H9 (cell line): Measurements from ENCODE around the gene CCDC157. TPM values are rescaled to one million over a fixed set of nuclear protein-coding genes. Genes with fewer than 3 reads are reported as not detected.
A peak's percentile ranks its signal among the peaks of the same experiment; 100 is the strongest.

Source experiments
- DNase-seq: peaks from one replicate; pipeline ENCODE4 v3.0.0-alpha.2; 2017
- H2AFZ ChIP-seq: one replicate; pipeline ENCODE4 v1.6.1; 2013; ENCODE audit warnings: mild to moderate bottlenecking, low read length, control low read depth, moderate library complexity
- H2AK5ac ChIP-seq: 2 replicates; pipeline ENCODE4 v1.6.1; 2013; ENCODE audit warnings: low read length, control low read depth, mixed read lengths; ENCODE audit not compliant: insufficient read length
- H2BK120ac ChIP-seq: one replicate; pipeline ENCODE4 v1.6.1; 2013; ENCODE audit warnings: low read depth, mild to moderate bottlenecking, low read length, control low read depth, inconsistent platforms; ENCODE audit not compliant: poor library complexity, severe bottlenecking
- H2BK12ac ChIP-seq: 2 replicates; pipeline ENCODE4 v1.6.1; 2013; ENCODE audit warnings: low read length, control low read depth, mixed read lengths, low read depth; ENCODE audit not compliant: insufficient read length
- H2BK15ac ChIP-seq: 2 replicates; pipeline ENCODE4 v1.6.1; 2013; ENCODE audit warnings: low read depth, low read length, control low read depth
- H2BK20ac ChIP-seq: one replicate; pipeline ENCODE4 v1.6.1; 2013; ENCODE audit warnings: low read depth, mild to moderate bottlenecking, low read length, control low read depth, inconsistent platforms; ENCODE audit not compliant: poor library complexity, severe bottlenecking
- H2BK5ac ChIP-seq: 2 replicates; pipeline ENCODE4 v1.6.1; 2013; ENCODE audit warnings: low read length, control low read depth, mixed read lengths; ENCODE audit not compliant: insufficient read length
- H3K14ac ChIP-seq: 2 replicates; pipeline ENCODE4 v1.6.1; 2013; ENCODE audit warnings: low read length, control low read depth; ENCODE audit not compliant: insufficient read depth
- H3K18ac ChIP-seq: 2 replicates; pipeline ENCODE4 v1.6.1; 2013; ENCODE audit warnings: low read depth, mild to moderate bottlenecking, mixed read lengths, low read length, control low read depth; ENCODE audit not compliant: insufficient read length
- H3K23ac ChIP-seq: 2 replicates; pipeline ENCODE4 v1.6.1; 2013; ENCODE audit warnings: low read length, control low read depth, mixed read lengths, low read depth; ENCODE audit not compliant: insufficient read length
- H3K23me2 ChIP-seq: 2 replicates; pipeline ENCODE4 v1.6.1; 2013; ENCODE audit warnings: low read depth, mild to moderate bottlenecking, mixed read lengths, low read length, control low read depth; ENCODE audit not compliant: insufficient read length, poor library complexity, severe bottlenecking
- H3K27ac ChIP-seq: 2 replicates; pipeline ENCODE4 v1.5.1; 2013; ENCODE audit warnings: low read length, control low read depth, mixed read lengths, low read depth; ENCODE audit not compliant: insufficient read length
- H3K27me3 ChIP-seq: 2 replicates; pipeline ENCODE4 v1.6.1; 2013; ENCODE audit warnings: low read length, control low read depth, inconsistent platforms; ENCODE audit not compliant: insufficient read depth
- H3K4ac ChIP-seq: 2 replicates; pipeline ENCODE4 v1.6.1; 2013; ENCODE audit warnings: low read depth, mild to moderate bottlenecking, control low read depth, inconsistent platforms, low read length, moderate library complexity
- H3K4me1 ChIP-seq: 2 replicates; pipeline ENCODE4 v1.6.1; 2013; ENCODE audit warnings: low read length, control low read depth, inconsistent platforms; ENCODE audit not compliant: insufficient read depth
- H3K4me2 ChIP-seq: 2 replicates; pipeline ENCODE4 v1.6.1; 2013; ENCODE audit warnings: low read length, control low read depth, mixed read lengths; ENCODE audit not compliant: insufficient read length, insufficient read depth
- H3K56ac ChIP-seq: 2 replicates; pipeline ENCODE4 v1.6.1; 2013; ENCODE audit warnings: low read depth, mild to moderate bottlenecking, mixed read lengths, low read length, control low read depth; ENCODE audit not compliant: insufficient read length
- H3K79me1 ChIP-seq: 2 replicates; pipeline ENCODE4 v1.6.1; 2013; ENCODE audit warnings: low read depth, mild to moderate bottlenecking, moderate library complexity, low read length, control low read depth, inconsistent platforms; ENCODE audit not compliant: insufficient read depth, poor library complexity, severe bottlenecking
- H3K79me2 ChIP-seq: 2 replicates; pipeline ENCODE4 v1.6.1; 2013; ENCODE audit warnings: low read length, control low read depth, inconsistent platforms; ENCODE audit not compliant: insufficient read depth
- H3K9ac ChIP-seq: 2 replicates; pipeline ENCODE4 v1.6.1; 2013; ENCODE audit warnings: low read length, control low read depth, mixed read lengths; ENCODE audit not compliant: insufficient read length; ENCODE audit errors: extremely low read depth
- H3K9me3 ChIP-seq: one replicate; pipeline ENCODE4 v1.6.1; 2013; ENCODE audit warnings: low read depth, low read length, inconsistent platforms; ENCODE audit not compliant: control insufficient read depth
- H3T11ph ChIP-seq: one replicate; pipeline ENCODE4 v1.6.1; 2013; ENCODE audit warnings: mild to moderate bottlenecking, low read length, control low read depth, inconsistent platforms
- H4K20me1 ChIP-seq: one replicate; pipeline ENCODE4 v1.6.1; 2013; ENCODE audit not compliant: control insufficient read depth, insufficient read length, insufficient read depth
- H4K5ac ChIP-seq: 2 replicates; pipeline ENCODE4 v1.6.1; 2013; ENCODE audit warnings: low read depth, mild to moderate bottlenecking, mixed read lengths, low read length, control low read depth; ENCODE audit not compliant: insufficient read length
- H4K8ac ChIP-seq: replicated peaks from 2 replicates; pipeline ENCODE4 v1.6.1; 2013; ENCODE audit warnings: low read length, control low read depth, mixed read lengths, low read depth; ENCODE audit not compliant: insufficient read length
- H4K91ac ChIP-seq: 2 replicates; pipeline ENCODE4 v1.6.1; 2013; ENCODE audit warnings: low read depth, mild to moderate bottlenecking, moderate library complexity, mixed read lengths, low read length, control low read depth; ENCODE audit not compliant: insufficient read length
- H3K27ac Mint-ChIP-seq, 3 experiments: 2 replicates in 2 of 3; 3 replicates in 1 of 3; pipeline ENCODE4 v1.8.0; 2020 to 2021; ENCODE audit warnings: mixed read lengths in 3 of 3, mild to moderate bottlenecking in 1 of 3, moderate library complexity in 1 of 3
- H3K27me3 Mint-ChIP-seq: 2 replicates; pipeline ENCODE4 v1.8.0; 2021; ENCODE audit warnings: low read depth, mild to moderate bottlenecking, moderate library complexity, mixed read lengths
- H3K36me3 Mint-ChIP-seq, 3 experiments: 2 replicates in 2 of 3; 3 replicates in 1 of 3; pipeline ENCODE4 v1.8.0; 2020 to 2021; ENCODE audit warnings: low read depth in 3 of 3, mixed read lengths in 3 of 3; ENCODE audit not compliant: insufficient read depth in 1 of 3
- H3K4me1 Mint-ChIP-seq, 2 experiments: 2 replicates each; pipeline ENCODE4 v1.8.0; 2020; ENCODE audit warnings: mixed read lengths in 2 of 2
- H3K4me3 Mint-ChIP-seq, 2 experiments: 2 replicates in 1 of 2; 3 replicates in 1 of 2; pipeline ENCODE4 v1.8.0; 2020 to 2021; ENCODE audit warnings: mild to moderate bottlenecking in 2 of 2, mixed read lengths in 2 of 2, moderate library complexity in 1 of 2
- H3K9me3 Mint-ChIP-seq, 2 experiments: 2 replicates in 1 of 2; 3 replicates in 1 of 2; pipeline ENCODE4 v1.8.0; 2020; ENCODE audit warnings: mild to moderate bottlenecking in 2 of 2, mixed read lengths in 2 of 2, moderate library complexity in 1 of 2
- WGBS: extraction: QIAGEN DNeasy Blood & Tissue Kit; methylation state at CpG from one replicate; pipeline ENCODE4 v1.1.7; 2013; ENCODE audit warnings: missing lambda C conversion rate, low lambda C conversion rate, mixed read lengths; ENCODE audit not compliant: insufficient read length; ENCODE audit errors: extremely low coverage; 5-methylcytosine and 5-hydroxymethylcytosine counted together
- total RNA-seq: library from RNA; stranded (reverse); gene quantifications from 2 replicates; pipeline ENCODE4 v1.2.1, GENCODE V29; 2021
- TF ChIP-seq, protein P1 (sequence below): fragments of 200-600 bp; sonication (generic); conservative IDR thresholded peaks from 3 replicates; pipeline ENCODE4 v1.8.0; 2021; ENCODE audit warnings: antibody characterized with exemption, mild to moderate bottlenecking

Gene CCDC157
- total RNA-seq, 1 experiment from 2014 or later: 4.3 TPM

DNA sequence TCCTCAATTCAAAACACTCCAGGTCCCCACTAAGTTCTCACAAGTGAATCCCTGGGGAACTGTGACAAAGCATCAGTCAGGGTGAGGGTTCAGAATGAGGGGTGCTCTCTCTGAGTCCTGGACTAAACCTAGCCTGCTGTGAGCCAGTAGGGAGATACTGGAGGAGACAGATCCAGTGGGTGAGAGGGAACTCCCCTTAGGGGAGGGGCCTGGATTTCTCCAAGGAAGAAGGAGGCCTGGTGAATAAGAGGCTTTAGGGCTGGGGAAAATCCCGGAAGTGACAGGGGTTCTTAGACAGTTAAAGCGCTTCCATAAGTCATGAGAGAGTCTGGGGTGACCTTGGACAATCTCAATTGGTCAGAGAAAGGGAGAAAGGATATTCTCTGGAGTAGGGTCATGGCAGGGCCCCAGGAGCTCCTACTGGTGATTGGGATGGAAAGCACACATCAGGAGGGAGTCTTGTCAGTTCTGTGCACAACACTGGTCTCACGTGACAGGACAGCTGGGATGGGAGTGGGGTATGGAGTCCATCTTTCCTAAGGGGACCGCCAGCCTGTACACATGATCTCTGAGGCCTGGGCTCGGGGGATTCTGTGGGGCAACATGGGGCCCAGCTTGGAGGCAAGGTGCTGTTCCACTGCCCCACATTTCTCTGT is 31.6 kb upstream of the CCDC157 start:
- no peak overlapping the region for H2BK12ac ChIP-seq
- no peak overlapping the region for H3K18ac ChIP-seq
- H2BK120ac ChIP-seq: no peak overlapping the region
- Mint-ChIP-seq H3K27ac (no peak overlapping the region; a peak in 2 of 7 replicates), H3K9me3 (no peaks in the 10 kb centered on the region), H3K36me3 (no peaks in the 10 kb centered on the region; a peak in 1 of 7 replicates), H3K4me3 (peak overlapping the region; percentile 79 to 82), H3K27me3 (no peaks in the 10 kb centered on the region; the same call in 1 of the 2 replicates), H3K4me1 (peaks cover 24 to 29% of the 10 kb centered on the region in 2 experiments)
- H4K20me1 ChIP-seq: peaks cover 2% of the 10 kb centered on the region
- H2BK20ac ChIP-seq: no peak overlapping the region
- H3K4me2 ChIP-seq: no peak overlapping the region
- H3K9ac ChIP-seq: no peak overlapping the region
- no peaks in the 10 kb centered on the region for H3K79me2 ChIP-seq
- peaks cover 4% of the 10 kb centered on the region for H3K23me2 ChIP-seq
- H2AK5ac ChIP-seq: no peak overlapping the region
- H3K27ac ChIP-seq: no peak overlapping the region
- no peak overlapping the region for H2BK15ac ChIP-seq
- no peak overlapping the region for H3K56ac ChIP-seq
- H3K4me1 ChIP-seq: no peaks in the 10 kb centered on the region
- no CpG with 5 or more reads among the region's 5 CpGs for WGBS
- no peak overlapping the region for H3T11ph ChIP-seq
- no peaks in the 10 kb centered on the region for H3K9me3 ChIP-seq
- H3K79me1 ChIP-seq: no peaks in the 10 kb centered on the region
- no peak overlapping the region for H3K23ac ChIP-seq
- H2AFZ ChIP-seq: no peak overlapping the region
- H2BK5ac ChIP-seq: no peak overlapping the region
- no peak overlapping the region for H4K8ac ChIP-seq
- no peak overlapping the region for H3K4ac ChIP-seq
- TF ChIP-seq, protein P1, sequence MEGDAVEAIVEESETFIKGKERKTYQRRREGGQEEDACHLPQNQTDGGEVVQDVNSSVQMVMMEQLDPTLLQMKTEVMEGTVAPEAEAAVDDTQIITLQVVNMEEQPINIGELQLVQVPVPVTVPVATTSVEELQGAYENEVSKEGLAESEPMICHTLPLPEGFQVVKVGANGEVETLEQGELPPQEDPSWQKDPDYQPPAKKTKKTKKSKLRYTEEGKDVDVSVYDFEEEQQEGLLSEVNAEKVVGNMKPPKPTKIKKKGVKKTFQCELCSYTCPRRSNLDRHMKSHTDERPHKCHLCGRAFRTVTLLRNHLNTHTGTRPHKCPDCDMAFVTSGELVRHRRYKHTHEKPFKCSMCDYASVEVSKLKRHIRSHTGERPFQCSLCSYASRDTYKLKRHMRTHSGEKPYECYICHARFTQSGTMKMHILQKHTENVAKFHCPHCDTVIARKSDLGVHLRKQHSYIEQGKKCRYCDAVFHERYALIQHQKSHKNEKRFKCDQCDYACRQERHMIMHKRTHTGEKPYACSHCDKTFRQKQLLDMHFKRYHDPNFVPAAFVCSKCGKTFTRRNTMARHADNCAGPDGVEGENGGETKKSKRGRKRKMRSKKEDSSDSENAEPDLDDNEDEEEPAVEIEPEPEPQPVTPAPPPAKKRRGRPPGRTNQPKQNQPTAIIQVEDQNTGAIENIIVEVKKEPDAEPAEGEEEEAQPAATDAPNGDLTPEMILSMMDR: no peak
- no peak overlapping the region for H4K5ac ChIP-seq
- H4K91ac ChIP-seq: no peak overlapping the region
- no peak overlapping the region for H3K14ac ChIP-seq
- H3K27me3 ChIP-seq: no peaks in the 10 kb centered on the region
- no peak for DNase-seq
